ENCODE results near the gene NOS3.
"Not testable (repeated sequence)": the region's sequence is repeated elsewhere in the genome, so short reads cannot be mapped to it uniquely, and the experiment has no call there.

Gene NOS3

DNA sequence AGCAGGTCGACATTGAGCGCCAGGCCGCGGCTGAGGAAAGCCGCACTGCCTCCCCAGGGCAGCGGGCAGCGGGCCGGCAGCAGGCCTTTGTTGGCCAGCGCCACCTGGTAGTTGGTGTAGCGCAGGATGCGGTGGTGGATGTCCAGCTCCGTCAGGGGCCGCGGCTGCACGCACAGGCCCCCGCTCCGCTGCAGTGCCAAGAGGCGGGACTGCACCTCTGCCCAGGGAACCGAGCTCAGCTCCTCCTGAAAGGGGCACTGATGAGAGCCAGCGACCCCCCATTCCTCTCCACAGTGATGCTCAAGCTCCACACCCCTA, 28.3 kb downstream of the NOS3 start:
- DNase-seq: no peak

GRCh38 chr7:151020231-151020630, 29.4 kb downstream of the NOS3 start:
- DNase-seq: no peak

- DNase-seq: no peak
These were observed 32.4 kb downstream of the NOS3 start for GRCh38 chr7:151023232-151023631.

DNA sequence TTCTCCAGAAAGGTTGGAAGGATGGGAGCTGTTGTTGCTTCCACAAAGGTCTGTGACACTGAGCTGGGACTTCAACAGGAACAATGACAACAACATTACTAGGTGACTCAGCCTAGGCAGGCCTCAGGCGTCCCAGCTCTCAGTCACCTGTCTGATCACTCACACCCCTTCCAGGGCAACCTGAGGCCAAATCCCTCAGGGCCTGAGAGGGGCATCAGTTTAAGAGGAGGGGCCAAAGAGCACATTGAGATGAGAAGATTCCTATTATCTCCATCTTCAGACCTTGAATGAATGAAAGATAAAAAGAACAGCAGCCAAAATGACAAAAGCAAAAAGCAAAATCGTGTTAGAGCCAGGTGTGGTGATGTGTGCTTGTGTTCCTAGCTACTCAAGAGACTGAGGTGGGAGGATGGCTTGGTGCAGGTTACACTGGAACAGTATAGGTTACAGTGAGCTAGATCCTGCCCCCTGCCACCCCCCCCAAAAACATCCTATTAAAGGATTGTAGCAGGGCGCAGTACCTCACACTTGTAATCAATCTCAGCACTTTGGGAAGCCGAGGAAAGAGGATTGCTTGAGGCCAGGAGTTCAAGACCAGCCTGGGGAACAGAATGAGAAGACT, 33.7 kb downstream of the NOS3 start, which contains the start of gene ATG9B:
TSS of gene ATG9B (minus strand) at position 60 of the 622 bp plus-strand sequence. CDS start 71 bp downstream, outside the sequence.
- DNase-seq: no peak

DNA sequence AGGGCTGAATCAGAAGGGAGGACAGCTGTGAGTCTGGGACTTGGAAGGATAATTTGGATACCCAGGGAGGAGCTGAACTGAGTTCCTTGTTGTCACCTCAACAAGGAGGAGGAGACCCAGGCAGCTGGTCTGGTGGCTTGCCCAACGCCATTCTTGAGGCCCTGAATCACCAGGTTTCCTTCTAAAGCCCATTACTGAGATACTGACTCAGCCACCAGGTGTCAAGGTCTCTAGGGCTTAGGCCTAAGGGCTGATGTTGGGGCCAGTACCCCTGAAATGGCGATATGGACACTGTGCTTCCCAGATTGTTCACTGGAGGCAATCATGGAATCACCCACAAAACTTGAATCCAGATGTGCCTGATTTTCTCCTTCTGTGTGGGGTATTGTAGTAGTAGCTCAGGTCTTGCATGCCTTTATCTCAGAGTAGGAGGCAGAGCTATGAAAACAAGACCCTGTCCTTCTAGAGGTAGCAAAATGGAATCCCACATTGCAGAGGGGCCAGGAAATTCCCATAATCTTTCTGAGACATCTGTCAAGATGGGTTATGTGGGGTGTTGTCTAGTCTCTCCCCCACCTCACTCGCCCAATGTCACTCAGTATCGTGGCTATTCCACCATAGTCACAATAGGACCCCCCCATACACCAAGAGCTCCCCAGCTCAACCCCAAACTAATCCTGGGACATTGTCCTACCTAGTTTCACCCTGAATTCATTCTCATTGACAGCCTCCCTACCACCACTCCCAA, 35.3 kb downstream of the NOS3 start:
- DNase-seq: no peak

GRCh38 chr7:151026771-151027727, 36.2 kb downstream of the NOS3 start:
- DNase-seq: not testable (repeated sequence)

DNA sequence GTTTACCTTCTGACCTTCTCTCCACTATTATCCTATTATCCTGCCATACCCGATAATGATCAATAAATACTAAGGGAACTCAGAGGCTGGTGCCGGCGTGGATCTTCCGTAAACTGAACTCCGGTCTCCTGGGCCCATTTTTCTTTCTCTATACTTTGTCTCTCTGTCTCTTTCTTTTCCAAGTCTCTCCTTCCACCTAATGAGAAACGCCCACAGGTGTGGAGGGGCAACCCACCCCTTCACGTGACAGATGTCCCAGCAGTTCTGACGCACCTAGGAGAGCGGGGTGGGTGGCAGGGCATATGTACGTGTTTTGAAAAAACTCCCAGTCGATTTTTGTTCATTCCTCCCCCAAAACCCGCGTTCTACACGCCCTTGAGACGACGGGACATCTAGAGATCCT, 36.9 kb downstream of the NOS3 start:
- not testable (repeated sequence) for DNase-seq

GRCh38 chr7:151028131-151028947, 37.5 kb downstream of the NOS3 start, which contains the start of gene ABCB8:
ABCB8 (plus strand) TSS chr7:151028450; CDS start chr7:151028516, 66 bp downstream.
- peak; percentile 99 for DNase-seq

DNA sequence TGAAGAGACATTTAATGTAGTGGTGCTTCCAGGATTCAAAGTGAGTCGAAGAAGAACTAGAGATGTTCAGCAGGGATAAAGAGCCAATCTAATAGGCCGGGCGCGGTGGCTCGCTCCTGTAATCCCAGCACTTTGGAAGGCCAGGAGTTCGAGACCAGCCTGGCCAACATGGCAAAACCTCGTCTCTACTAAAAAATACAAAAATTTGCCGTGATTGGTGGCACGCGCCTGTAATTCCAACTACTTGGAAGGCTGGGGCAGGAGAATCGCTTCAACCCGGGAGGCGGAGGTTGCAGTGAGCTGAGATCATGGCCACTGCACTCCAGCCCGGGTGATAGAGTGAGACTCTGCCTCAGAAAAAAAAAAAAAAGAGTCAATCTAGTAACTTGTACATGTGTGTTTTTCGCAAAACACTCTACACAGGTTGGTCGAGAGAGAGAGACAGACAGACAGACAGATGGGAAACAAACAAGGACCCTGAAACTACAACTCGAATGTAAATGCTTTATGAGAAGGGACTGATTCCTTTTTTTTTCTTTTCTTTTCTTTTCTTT, 38.2 kb downstream of the NOS3 start:
- no peak for DNase-seq

- DNase-seq: no peak
These were observed 40.2 kb downstream of the NOS3 start for GRCh38 chr7:151031011-151031410.

GRCh38 chr7:151032936-151033863, 42.4 kb downstream of the NOS3 start:
- no peak for DNase-seq

DNA sequence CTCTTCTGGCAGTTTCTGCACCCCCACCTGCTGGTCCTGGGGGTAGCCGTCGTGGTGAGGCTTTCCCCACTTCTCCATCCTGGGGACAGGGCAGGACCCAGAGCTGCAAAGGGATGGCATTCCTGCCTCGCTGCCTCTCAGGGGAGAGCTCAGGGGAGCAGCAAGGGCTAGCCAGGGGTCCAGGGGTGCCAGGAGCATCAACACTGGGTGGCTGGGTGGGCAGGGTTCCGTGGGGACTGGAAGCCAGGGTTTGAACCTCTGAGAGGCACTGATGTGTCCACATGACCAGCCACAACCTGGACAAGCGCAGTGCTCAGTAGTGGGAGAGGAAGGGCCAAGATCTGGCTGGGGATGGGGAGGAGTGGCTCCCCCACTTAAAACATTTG, 43.0 kb downstream of the NOS3 start:
- no peak for DNase-seq

DNA sequence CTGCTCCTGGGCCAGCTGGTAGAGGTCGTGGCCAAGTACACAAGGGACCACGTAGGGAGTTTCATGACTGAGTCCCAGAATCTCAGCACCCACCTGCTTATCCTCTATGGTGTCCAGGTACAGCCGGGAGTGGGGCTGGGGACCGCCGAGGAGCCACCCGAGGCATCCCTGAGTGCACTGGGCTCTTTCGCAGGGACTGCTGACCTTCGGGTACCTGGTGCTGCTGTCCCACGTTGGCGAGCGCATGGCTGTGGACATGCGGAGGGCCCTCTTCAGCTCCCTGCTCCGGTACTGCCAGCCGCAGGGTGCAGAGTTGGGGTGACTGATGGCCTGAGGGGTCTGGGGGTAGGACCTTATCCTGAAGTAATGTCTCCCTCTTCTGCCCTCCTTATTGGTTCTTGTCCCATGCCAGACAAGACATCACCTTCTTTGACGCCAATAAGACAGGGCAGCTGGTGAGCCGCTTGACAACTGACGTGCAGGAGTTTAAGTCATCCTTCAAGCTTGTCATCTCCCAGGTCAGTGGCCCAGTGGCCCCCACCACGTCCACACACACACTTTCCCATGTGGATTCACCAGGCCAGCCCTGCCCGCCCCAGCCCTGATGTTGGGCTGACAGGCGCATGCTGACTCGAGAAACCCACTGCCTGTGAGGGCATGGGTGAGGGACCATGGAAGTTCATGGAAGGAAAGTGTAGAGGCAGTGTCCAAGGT, 43.7 kb downstream of the NOS3 start:
- no peak for DNase-seq

DNA sequence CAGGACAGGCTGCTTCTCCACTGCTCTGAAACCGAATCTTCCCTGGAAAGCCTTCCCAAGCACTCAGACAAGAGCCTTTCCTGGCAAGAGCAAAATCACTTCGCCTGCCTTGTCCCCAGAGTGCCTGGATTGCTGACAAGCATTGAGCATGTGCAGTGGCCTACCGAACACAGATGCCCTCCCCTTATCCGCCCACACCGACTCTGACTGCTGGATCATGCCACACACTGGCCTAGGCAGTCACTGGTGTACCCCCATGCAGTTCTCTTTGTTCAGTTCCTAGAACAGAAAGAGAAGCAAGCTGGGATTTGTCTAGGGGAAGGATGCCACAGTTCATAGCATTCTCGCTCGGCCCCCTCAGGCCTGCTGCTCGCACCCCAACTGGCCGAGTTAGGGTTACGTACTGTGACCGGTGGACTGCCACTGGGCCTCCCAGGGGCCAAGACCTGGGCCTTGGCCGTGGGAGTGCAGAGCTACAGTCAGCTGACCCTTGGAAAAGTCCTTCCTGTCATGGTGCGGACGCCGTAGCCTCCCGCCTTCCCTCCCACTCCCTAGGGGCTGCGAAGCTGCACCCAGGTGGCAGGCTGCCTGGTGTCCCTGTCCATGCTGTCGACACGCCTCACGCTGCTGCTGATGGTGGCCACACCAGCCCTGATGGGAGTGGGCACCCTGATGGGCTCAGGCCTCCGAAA, 44.4 kb downstream of the NOS3 start:
- DNase-seq: no peak

- DNase-seq: no peak
These were observed 45.1 kb downstream of the NOS3 start for GRCh38 chr7:151035902-151036301.

DNA sequence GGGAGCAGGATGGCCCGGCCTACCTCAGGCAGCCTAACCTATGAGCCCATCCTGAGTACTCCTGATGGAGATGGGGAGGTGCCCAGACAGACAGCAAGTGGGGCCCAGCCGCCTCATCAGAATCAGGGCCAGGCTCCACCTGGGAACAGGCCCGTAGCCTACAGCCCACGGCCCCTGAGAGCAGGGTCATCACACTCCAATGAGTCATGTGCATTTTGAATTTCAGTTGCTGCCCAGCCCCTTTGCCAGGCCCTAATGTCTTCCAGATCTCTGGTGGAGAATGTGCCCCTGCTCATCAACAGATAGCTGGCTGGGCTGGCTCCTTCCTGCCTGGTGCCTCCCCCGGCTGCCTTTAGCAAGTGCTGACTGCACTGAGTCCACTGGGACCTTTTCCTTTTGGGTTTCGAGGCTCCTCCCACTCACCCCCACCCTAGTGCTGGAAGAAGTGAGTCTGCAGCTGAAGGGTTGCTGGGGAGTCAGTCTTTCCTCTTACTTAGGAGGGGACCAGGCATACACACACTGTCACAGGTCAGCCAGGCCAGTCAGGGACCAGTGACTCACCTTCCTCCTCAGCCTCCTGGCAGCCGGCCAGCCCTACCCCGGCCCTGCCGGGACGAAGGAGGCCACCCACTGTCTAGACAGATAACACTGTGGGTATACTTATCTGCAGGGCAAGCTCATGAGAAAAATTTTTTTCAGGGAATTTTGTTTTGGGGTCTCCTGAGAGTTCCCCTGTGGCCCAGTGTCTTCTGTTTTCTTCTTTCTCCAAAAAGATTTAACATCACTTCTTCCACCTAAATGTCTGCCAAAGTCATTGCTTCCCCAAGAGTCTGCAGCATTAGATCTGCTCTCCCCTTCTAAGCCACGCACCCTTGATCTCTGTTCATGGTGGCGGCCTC, 48.4 kb downstream of the NOS3 start:
- peak; percentile 26 for DNase-seq

GRCh38 chr7:151039850-151040548, 49.2 kb downstream of the NOS3 start:
- DNase-seq: no peak
